HG03039 (cell line): ENCODE results near the gene ADGRB3.
"Not testable (repeated sequence)": the region's sequence is repeated elsewhere in the genome, so short reads cannot be mapped to it uniquely, and the experiment has no call there.

Source experiments
- ATAC-seq: cut with Tn5 transposase; IDR thresholded peaks from one replicate; pipeline ENCODE4 v1.9.1; 2021; ENCODE audit warnings: mild to moderate bottlenecking, moderate library complexity; ENCODE audit not compliant: unreplicated experiment

ADGRB3 gene

GRCh38 chr6:68912805-68913204, 277.7 kb downstream of the ADGRB3 start:
- not testable (repeated sequence) for ATAC-seq

GRCh38 chr6:68915586-68915985, 280.5 kb downstream of the ADGRB3 start:
- no peak for ATAC-seq

GRCh38 chr6:68919537-68919936, 284.5 kb downstream of the ADGRB3 start:
- ATAC-seq: no peak

- no peak for ATAC-seq
These were observed 306.3 kb downstream of the ADGRB3 start for GRCh38 chr6:68941345-68941744.

- ATAC-seq: no peak
These were observed 312.6 kb downstream of the ADGRB3 start for GRCh38 chr6:68947721-68948120.

GRCh38 chr6:68951270-68951669, 316.2 kb downstream of the ADGRB3 start:
- no peak for ATAC-seq

GRCh38 chr6:68958327-68958726, 323.2 kb downstream of the ADGRB3 start:
- no peak for ATAC-seq

- peak; percentile 71 for ATAC-seq
These were observed 332.6 kb downstream of the ADGRB3 start for GRCh38 chr6:68967549-68968300.

GRCh38 chr6:68968301-68968649, 333.2 kb downstream of the ADGRB3 start:
- ATAC-seq: no peak

- no peak for ATAC-seq
These were observed 338.0 kb downstream of the ADGRB3 start for GRCh38 chr6:68973066-68973465.

GRCh38 chr6:68975064-68975463, 340.0 kb downstream of the ADGRB3 start:
- no peak for ATAC-seq

GRCh38 chr6:68975816-68976215, 340.7 kb downstream of the ADGRB3 start:
- ATAC-seq: no peak

GRCh38 chr6:68976260-68976659, 341.2 kb downstream of the ADGRB3 start:
- no peak for ATAC-seq

- ATAC-seq: no peak
These were observed 343.3 kb downstream of the ADGRB3 start for GRCh38 chr6:68978411-68978810.

GRCh38 chr6:68981668-68982067, 346.6 kb downstream of the ADGRB3 start:
- not testable (repeated sequence) for ATAC-seq

- no peak for ATAC-seq
These were observed 353.6 kb downstream of the ADGRB3 start for GRCh38 chr6:68988698-68989097.

- ATAC-seq: no peak
These were observed 355.2 kb downstream of the ADGRB3 start for GRCh38 chr6:68990317-68990716.

GRCh38 chr6:68993911-68994310, 358.8 kb downstream of the ADGRB3 start:
- ATAC-seq: no peak

- ATAC-seq: no peak
These were observed 359.4 kb downstream of the ADGRB3 start for GRCh38 chr6:68994521-68994920.

GRCh38 chr6:69005199-69005598, 370.1 kb downstream of the ADGRB3 start:
- no peak for ATAC-seq

GRCh38 chr6:69007781-69008180, 372.7 kb downstream of the ADGRB3 start:
- no peak for ATAC-seq

- no peak for ATAC-seq
These were observed 377.1 kb downstream of the ADGRB3 start for GRCh38 chr6:69012211-69012610.

- ATAC-seq: no peak
These were observed 377.8 kb downstream of the ADGRB3 start for GRCh38 chr6:69012876-69013275.
